GM19452 (cell line): Measurements from ENCODE around the gene MLF2.
"Not testable (repeated sequence)": the region's sequence is repeated elsewhere in the genome, so short reads cannot be mapped to it uniquely, and the experiment has no call there.

ENCODE experiments used
- ATAC-seq: cut with Tn5 transposase; IDR thresholded peaks from one replicate; pipeline ENCODE4 v1.9.1; 2021; ENCODE audit not compliant: unreplicated experiment

The MLF2 gene

GRCh38 chr12:6765634-6766581, 13.0 kb upstream of the MLF2 start, which contains the start of gene PTMS:
PTMS (plus strand) TSS chr12:6766363; CDS start chr12:6766706, 343 bp downstream.
- ATAC-seq = peak; percentile 10

- ATAC-seq = no peak
Measured at GRCh38 chr12:6765048-6765633, 12.2 kb upstream of the MLF2 start.

DNA sequence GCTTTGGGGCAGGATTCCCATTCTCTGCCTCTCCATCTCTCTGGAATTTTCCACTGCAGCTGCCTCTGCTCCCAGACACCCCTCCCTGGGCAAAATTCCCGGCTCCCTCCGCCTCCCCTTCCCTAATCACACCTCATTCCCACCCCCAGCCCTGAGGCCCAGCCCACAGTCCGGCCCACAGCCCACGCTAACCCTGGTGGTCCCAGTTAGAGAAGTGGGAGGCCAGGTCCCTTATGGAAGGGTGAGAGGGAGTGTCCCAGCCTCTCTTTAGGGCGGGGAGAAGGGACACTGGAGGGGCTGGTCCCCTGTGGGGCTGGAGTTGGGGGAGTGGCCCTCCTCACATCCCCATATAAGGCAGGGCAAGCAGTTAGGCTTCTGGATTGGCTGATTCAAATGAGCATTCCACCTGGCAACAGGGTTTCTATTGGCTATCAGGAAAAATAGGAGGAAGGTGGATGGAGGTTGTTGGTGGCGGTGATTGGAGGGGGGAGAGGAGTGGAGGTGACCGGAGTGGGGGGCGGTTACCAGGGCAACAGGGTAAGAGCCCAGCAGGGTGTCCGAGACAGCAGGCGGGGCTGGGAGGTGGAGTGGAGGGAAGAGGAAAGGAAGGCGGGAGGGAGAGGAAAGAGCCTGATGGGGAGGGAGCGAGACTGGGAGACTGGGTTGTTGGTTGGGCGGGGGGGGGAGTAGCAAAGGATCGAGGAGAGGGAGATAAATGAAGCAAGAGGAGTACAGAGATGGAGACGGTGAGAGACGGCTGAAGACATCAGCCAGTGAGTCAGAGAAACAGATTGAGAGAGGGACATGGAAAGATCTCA, 11.3 kb upstream of the MLF2 start:
- peak; percentile 84 for ATAC-seq

DNA sequence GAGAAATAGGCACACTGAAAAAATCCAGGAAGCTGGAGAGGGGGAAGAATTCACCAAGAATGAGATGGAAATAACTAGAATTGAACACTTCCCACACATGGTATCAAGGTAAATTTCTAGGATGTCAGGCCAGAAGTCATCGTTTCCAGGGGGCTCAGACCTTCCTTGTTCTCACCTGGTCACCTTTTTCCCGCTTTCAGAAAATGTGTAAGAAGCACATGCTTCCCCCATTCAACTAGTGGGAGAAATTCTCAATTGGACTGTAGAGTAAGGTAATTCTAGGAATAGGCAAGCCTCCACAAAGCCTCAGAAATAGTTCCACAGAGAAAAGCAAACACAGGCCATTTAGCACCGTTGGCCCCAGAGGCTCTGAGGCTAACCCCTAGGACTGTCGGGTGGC, 10.4 kb upstream of the MLF2 start:
- ATAC-seq = no peak

- no peak for ATAC-seq
Measured at GRCh38 chr12:6759741-6760140, 6.8 kb upstream of the MLF2 start.

- ATAC-seq = no peak
Measured at GRCh38 chr12:6758506-6759095, 5.7 kb upstream of the MLF2 start.

GRCh38 chr12:6757028-6757690, 4.2 kb upstream of the MLF2 start:
- no peak for ATAC-seq

DNA sequence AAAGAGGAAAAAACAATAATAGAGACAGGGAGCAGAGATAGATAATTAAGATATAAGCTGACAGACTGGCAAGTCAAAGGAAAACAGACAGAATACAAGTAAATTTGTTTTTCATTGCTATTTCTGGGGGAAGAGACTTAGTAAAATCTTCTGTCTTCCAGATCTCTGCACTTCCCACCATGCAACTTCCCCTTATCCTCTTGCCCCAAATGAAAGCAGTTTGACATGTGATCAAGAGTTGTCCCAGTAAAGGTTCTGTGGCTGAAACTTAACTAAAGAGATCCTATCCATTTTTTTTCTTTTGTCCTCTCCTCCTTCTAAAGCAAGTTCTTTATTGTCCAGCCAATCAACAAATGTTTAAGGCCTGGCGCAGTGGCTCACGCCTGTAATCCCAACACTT, 1.5 kb upstream of the MLF2 start:
- ATAC-seq = no peak

DNA sequence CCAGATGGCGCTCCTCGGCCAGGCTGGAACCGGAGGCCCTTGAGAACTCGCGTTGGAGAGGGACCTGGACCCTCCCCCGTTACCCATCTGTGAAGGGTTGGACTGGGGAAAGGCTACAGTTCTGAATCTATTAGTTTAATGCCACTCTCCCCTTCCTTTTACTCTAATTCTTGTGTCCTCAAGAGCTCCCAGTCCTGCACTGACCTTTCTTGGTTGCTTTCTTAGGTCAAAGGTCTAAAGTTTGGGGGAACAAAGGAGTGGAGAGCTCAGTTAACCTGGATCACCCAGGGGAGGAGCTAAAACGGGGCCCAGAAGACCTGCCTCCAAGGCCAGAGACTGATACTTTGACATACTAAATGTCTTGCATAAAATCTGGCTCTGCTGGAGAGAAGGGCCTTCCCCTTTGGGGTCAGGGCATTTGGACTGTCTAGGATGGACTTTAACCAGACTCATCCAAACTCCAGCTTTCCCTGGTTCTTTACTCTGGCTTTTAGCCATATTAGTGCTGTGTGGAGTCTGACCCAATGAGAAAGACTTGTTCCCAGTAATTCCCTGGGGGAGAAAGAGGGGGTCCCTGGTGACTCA, 923 bp upstream of the MLF2 start:
- ATAC-seq = no peak

GRCh38 chr12:6752167-6752920, 597 bp downstream of the MLF2 start:
- ATAC-seq = no peak

- no peak for ATAC-seq
Measured at GRCh38 chr12:6751767-6752166, 1.2 kb downstream of the MLF2 start.

GRCh38 chr12:6750506-6750905, 2.4 kb downstream of the MLF2 start:
- no peak for ATAC-seq

DNA sequence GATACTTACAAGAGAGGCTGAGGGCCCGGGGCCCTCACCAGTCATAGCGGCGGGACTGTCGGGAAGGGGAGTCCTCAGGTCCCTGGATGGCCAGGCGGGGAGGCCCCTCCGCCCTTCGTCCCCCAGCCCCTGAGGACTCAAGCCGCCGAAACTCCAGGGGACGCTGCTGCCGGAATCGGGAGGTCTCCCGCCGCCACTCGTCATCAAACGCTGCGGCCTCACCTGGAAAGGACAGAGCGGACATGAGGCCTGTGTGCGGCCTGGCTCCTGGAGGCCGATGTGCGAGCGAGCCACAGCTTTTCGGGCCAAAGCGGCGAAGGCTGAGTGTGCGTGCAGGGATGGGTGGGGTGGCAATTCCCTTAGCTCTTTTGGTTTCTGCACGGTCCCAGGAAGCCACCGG, 4.2 kb downstream of the MLF2 start:
- ATAC-seq = no peak

- no peak for ATAC-seq
Measured at GRCh38 chr12:6747216-6747615, 5.7 kb downstream of the MLF2 start.

DNA sequence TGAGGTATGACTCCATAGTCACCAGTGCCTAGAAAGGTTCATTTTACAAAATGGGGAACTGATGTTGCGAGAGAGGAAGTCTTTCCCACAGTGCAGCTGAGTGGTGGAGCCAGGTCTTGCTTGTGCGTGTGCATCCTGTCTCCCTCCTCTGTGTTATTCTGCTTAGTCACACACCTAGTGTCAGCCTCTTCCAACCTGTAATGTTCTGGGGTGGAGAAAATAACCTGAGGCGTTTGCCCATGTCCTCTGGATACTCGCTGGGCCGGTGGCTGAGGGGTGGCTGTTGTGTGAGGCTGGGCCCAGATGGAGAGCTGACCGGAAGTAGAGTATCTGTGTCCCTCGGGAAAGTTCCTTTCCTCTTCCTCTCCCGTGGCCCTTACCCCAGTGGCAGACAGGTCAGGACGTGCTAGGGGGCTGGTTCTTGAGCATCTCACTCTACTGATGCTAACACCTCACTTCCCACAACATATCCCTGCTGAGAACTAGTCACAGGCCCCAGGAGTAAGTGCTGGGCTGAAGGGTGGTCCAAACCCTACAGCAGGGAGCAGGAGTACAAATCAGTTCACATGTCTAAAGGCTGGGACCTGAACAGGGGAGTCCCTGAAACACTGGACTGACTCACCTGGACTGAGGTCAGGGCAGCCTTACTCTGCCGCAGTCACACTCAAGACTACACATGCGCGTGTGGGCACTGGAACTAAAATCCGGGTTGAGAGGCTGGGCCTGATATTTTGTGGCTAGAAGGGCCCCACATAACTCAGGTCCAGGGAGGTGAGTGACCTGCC, 7.0 kb downstream of the MLF2 start:
- no peak for ATAC-seq

DNA sequence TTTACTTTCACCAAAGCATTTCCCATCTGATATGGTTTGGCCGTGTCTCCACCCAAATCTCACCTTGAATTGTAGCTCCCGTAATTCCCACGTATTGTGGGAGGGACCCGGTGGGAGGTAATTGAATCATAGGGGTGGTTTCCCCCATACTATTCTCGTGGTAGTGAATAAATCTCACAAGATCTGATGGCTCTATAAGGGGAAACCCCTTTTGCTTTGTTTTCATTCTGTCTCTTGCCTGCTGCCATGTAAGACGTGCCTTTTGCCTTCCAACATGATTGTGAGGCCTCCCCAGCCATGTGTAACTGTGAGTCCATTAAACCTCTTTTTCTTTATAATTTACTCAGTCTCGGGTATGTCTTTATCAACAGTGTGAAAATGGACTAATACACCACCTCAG, 9.6 kb downstream of the MLF2 start:
- ATAC-seq = not testable (repeated sequence)

- no peak for ATAC-seq
Measured at GRCh38 chr12:6742834-6743233, 10.1 kb downstream of the MLF2 start.

- not testable (repeated sequence) for ATAC-seq
Measured at GRCh38 chr12:6742080-6742479, 10.9 kb downstream of the MLF2 start.

DNA sequence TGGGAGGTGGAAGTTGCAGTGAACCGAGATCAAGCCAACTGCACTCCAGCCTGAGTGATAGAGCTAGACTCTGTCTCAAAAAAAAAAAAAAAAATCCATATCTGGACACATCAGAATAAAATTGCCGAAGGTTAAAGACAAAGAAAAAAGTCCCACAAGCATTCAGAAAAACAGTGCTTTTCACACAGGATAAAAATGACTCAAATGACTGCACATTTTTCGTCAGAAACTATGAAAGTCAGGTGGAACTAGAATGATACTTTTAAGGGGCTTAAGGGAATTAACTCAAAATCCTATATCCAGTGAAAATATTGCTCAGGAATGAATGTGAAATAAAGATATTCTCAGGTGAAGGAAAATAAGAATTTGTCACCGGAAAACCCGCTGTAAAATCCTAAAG, 16.2 kb downstream of the MLF2 start:
- ATAC-seq = no peak
